ENCODE measurements around the gene EGFL6. TPM values are rescaled to one million over a fixed set of nuclear protein-coding genes. Genes with fewer than 3 reads are reported as not detected.

EGFL6 gene
- total and polyA plus RNA-seq, 3 experiments from 2014 or later: 0.58 to 0.59 TPM; not detected in 1

DNA sequence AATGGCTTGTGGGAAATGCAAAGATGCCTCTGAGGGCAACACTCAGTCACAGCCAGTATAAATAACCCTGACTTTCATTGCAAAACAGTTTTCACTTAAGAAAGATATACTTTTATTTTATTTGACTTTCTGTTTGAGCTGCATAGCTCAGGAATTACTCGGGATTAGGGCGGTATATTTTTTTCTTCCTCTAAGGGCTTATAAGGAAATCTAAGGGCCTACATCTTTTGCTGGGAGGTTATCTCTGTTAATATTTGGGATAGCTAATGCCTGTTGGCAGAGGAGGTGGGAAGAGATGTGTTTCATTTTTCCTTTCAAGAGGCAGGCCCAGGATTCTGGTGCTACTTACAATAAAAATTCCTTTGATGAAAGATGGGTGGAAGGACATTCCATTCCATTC is 28.8 kb upstream of the EGFL6 start:
- H3K9me3 Mint-ChIP-seq: no peaks in the 10 kb centered on the region
- H3K4me3 Mint-ChIP-seq: no peak overlapping the region
- POLR2A ChIA-PET: no interaction called here

DNA sequence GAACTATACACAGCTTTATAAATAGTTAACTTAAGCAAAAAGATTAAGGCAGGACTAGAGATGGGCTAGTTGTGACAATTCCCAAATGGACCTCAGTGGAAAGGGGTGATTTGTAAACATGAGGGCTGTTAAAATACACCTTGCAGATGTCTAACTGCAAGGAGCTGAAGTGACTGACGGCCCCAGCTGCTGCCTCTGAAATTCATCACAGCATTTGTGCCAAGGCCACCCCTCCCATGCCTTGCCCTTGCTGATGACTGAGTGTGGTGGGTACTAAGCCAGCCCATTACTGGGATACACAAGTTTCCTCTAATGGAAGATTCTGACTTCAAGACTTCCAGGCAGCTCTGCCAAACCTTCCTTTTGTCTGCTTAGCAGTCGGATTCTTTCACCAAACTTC is 23.7 kb upstream of the EGFL6 start:
- H3K27me3 Mint-ChIP-seq: peaks cover 8 to 17% of the 10 kb centered on the region in 2 donors
- CTCF ChIA-PET: no interaction called here

More for the DNA sequence above, 28.8 kb upstream of the EGFL6 start:
- Histone ChIP-seq H3K27ac (ENCODE audit: low read depth, low read length) (no peak overlapping the region), H3K9me3 (ENCODE audit: low read length) (no peaks in the 10 kb centered on the region), H3K36me3 (ENCODE audit: insufficient read depth, low read length) (no peaks in the 10 kb centered on the region), H3K27me3 (ENCODE audit: insufficient read depth, low read length, poor library complexity, severe bottlenecking) (no peaks in the 10 kb centered on the region), H3K4me1 (ENCODE audit: insufficient read depth, low read length) (no peaks in the 10 kb centered on the region), H3K4me3 (ENCODE audit: low read length) (no peak overlapping the region)
- H3K36me3 Mint-ChIP-seq: no peaks in the 10 kb centered on the region
- H3K27me3 Mint-ChIP-seq: peaks cover 0 to 14% of the 10 kb centered on the region in 2 donors
- H3K4me1 Mint-ChIP-seq: no peaks in the 10 kb centered on the region
- no peak for DNase-seq
- CTCF ChIA-PET: no interaction called here
- no peak overlapping the region for H3K27ac Mint-ChIP-seq

DNA sequence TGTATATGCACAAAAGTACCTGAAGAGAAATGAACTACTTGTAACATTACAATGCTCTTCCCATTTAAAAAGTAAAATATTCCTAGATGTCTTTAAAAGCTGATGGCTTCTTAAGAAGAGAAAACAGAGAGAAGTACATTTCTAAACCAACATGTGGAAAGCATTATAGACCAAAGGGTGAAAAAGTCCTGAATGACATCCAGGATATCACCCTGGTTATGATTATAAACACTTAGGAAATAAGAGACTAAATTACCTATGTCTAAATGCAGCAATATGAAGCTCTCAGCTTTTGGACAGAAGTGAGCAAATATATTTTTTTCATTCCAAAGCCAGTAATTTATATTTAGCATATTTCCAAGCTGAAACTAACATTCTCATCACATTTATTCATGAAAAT is 21.7 kb upstream of the EGFL6 start:
- no peak overlapping the region for H3K27ac Mint-ChIP-seq
- H3K27me3 Mint-ChIP-seq: peaks cover 12 to 14% of the 10 kb centered on the region in 2 donors
- no peaks in the 10 kb centered on the region for H3K36me3 Mint-ChIP-seq
- no peak overlapping the region for H3K27ac ChIP-seq (ENCODE audit: low read depth, low read length)
- H3K36me3 ChIP-seq (ENCODE audit: insufficient read depth, low read length): no peaks in the 10 kb centered on the region
- no peaks in the 10 kb centered on the region for H3K4me1 ChIP-seq (ENCODE audit: insufficient read depth, low read length)
- no peak overlapping the region for H3K4me3 Mint-ChIP-seq
- H3K9me3 ChIP-seq (ENCODE audit: low read length): no peaks in the 10 kb centered on the region
- no peak overlapping the region for H3K4me3 ChIP-seq (ENCODE audit: low read length)
- no peaks in the 10 kb centered on the region for H3K27me3 ChIP-seq (ENCODE audit: insufficient read depth, low read length, poor library complexity, severe bottlenecking)
- no peaks in the 10 kb centered on the region for H3K4me1 Mint-ChIP-seq
- H3K9me3 Mint-ChIP-seq: no peaks in the 10 kb centered on the region
- POLR2A ChIA-PET: no interaction called here
- no peak for DNase-seq
- CTCF ChIA-PET: no interaction called here

More for the DNA sequence above, 23.7 kb upstream of the EGFL6 start:
- Histone ChIP-seq H3K4me3 (ENCODE audit: low read length) (no peak overlapping the region), H3K27ac (ENCODE audit: low read depth, low read length) (no peak overlapping the region), H3K36me3 (ENCODE audit: insufficient read depth, low read length) (no peaks in the 10 kb centered on the region), H3K9me3 (ENCODE audit: low read length) (no peaks in the 10 kb centered on the region), H3K27me3 (ENCODE audit: insufficient read depth, low read length, poor library complexity, severe bottlenecking) (no peaks in the 10 kb centered on the region), H3K4me1 (ENCODE audit: insufficient read depth, low read length) (no peaks in the 10 kb centered on the region)
- no peak overlapping the region for H3K27ac Mint-ChIP-seq
- no peaks in the 10 kb centered on the region for H3K36me3 Mint-ChIP-seq
- H3K4me3 Mint-ChIP-seq: no peak overlapping the region
- H3K4me1 Mint-ChIP-seq: no peaks in the 10 kb centered on the region
- POLR2A ChIA-PET: no interaction called here
- no peaks in the 10 kb centered on the region for H3K9me3 Mint-ChIP-seq
- no peak for DNase-seq

DNA sequence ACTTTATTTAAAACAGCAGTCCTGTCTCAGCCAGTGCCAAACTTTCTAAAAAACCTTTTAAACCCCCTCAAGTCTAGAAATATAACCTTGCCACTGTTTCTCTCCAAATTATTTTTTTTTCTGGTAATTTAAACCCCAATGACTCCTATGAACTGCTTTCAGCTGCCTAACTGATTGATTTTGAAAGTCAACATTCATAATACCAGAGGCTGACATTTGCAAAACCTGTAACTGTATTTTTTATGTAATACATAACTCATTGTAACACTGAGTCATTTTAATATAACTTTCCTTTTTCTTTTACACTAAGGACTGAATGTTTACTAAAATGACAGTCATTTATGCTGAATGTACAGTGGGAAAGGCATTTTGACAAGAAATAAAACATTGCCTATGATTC is 19.1 kb upstream of the EGFL6 start:
- Histone ChIP-seq H3K27me3 (ENCODE audit: insufficient read depth, low read length, poor library complexity, severe bottlenecking) (no peaks in the 10 kb centered on the region), H3K4me3 (ENCODE audit: low read length) (no peak overlapping the region), H3K9me3 (ENCODE audit: low read length) (no peaks in the 10 kb centered on the region), H3K4me1 (ENCODE audit: insufficient read depth, low read length) (no peaks in the 10 kb centered on the region), H3K36me3 (ENCODE audit: insufficient read depth, low read length) (no peaks in the 10 kb centered on the region), H3K27ac (ENCODE audit: low read depth, low read length) (no peak overlapping the region)
- ChIA-PET CTCF (no interaction called here), POLR2A (no interaction called here)
- H3K4me1 Mint-ChIP-seq: no peaks in the 10 kb centered on the region
- H3K36me3 Mint-ChIP-seq: no peaks in the 10 kb centered on the region
- peaks cover 14 to 16% of the 10 kb centered on the region in 2 donors for H3K27me3 Mint-ChIP-seq
- H3K4me3 Mint-ChIP-seq: no peak overlapping the region
- DNase-seq: no peak
- H3K27ac Mint-ChIP-seq: no peak overlapping the region
- no peaks in the 10 kb centered on the region for H3K9me3 Mint-ChIP-seq

DNA sequence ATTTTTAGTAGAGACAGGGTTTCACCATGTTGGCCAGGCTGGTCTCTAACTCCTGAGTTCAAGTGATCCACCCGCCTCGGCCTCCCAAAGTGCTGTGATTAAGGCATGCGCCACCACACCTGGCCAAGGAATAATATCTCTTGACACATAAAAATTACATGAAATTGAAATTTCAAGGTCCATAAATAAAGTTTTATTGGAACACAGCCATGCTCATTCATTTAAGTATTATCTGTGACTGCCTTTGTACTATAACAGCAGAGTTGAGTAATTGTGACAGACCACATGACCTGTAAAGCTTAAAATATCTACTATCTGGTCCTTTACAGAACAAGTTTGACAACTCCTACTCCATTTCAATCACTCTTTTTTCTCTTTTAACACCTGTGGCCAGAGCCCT is 17.8 kb upstream of the EGFL6 start:
- H3K4me3 ChIP-seq (ENCODE audit: low read length): no peak overlapping the region
- Mint-ChIP-seq H3K9me3 (no peaks in the 10 kb centered on the region), H3K4me3 (no peak overlapping the region), H3K27me3 (peaks cover 21 to 23% of the 10 kb centered on the region in 2 donors), H3K4me1 (no peaks in the 10 kb centered on the region), H3K27ac (no peak overlapping the region), H3K36me3 (no peaks in the 10 kb centered on the region)
- H3K27me3 ChIP-seq (ENCODE audit: insufficient read depth, low read length, poor library complexity, severe bottlenecking): no peaks in the 10 kb centered on the region
- no peak overlapping the region for H3K27ac ChIP-seq (ENCODE audit: low read depth, low read length)
- no peaks in the 10 kb centered on the region for H3K36me3 ChIP-seq (ENCODE audit: insufficient read depth, low read length)
- DNase-seq: no peak
- ChIA-PET POLR2A (no interaction called here), CTCF (no interaction called here)
- H3K9me3 ChIP-seq (ENCODE audit: low read length): no peaks in the 10 kb centered on the region
- H3K4me1 ChIP-seq (ENCODE audit: insufficient read depth, low read length): no peaks in the 10 kb centered on the region

DNA sequence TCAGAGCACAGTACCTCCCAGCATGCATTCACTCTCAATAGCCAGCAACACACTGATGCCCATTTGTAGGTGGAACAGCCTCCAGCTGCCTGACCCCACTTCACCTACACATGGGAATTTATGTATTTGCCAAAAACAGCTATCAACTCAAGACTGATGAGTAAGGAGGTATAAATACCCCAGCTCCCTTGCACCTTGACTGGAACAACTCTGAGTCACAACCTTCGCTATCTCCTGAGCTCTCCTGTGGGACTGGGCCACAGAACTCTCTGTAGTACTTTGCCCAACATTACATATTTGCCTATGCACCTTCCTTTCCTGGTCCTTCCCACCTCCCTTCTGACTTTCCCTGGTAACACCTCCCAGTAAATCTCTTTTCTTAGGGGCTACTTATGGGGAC is 16.5 kb upstream of the EGFL6 start:
- no peak overlapping the region for H3K4me3 ChIP-seq (ENCODE audit: low read length)
- H3K9me3 ChIP-seq (ENCODE audit: low read length): no peaks in the 10 kb centered on the region
- no peaks in the 10 kb centered on the region for H3K36me3 ChIP-seq (ENCODE audit: insufficient read depth, low read length)
- no peaks in the 10 kb centered on the region for H3K27me3 ChIP-seq (ENCODE audit: insufficient read depth, low read length, poor library complexity, severe bottlenecking)
- peak overlapping the region in 1 of 8 donors; percentile 9 for H3K27ac Mint-ChIP-seq
- H3K36me3 Mint-ChIP-seq: no peaks in the 10 kb centered on the region
- POLR2A ChIA-PET: no interaction called here
- H3K4me1 Mint-ChIP-seq: no peaks in the 10 kb centered on the region
- H3K4me3 Mint-ChIP-seq: no peak overlapping the region
- H3K27ac ChIP-seq (ENCODE audit: low read depth, low read length): no peak overlapping the region
- H3K27me3 Mint-ChIP-seq: peaks cover 21 to 25% of the 10 kb centered on the region in 2 donors
- CTCF ChIA-PET: no interaction called here
- no peaks in the 10 kb centered on the region for H3K4me1 ChIP-seq (ENCODE audit: insufficient read depth, low read length)
- no peak for DNase-seq
- H3K9me3 Mint-ChIP-seq: no peaks in the 10 kb centered on the region

DNA sequence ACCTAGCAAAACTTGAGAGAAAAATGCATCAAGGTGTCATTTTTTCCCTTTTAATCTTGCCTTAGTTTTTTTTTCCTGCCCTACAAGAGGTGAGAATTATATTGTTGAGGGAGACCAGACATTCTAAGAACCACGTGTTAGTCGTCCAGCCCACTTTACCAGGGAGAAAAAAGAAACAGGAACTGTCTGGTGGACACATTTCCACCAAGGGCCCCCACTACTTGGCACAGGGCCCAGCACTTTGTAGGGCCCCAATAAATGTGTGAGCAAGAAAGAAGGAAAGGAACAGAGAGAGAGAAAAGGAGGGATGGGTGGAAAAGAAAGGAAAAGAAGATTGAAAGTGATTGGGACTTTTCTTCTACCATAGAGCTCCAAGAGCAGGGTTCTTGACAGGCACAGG is 3.9 kb upstream of the EGFL6 start:
- H3K27ac ChIP-seq (ENCODE audit: low read depth, low read length): no peak overlapping the region
- no peak for DNase-seq
- H3K9me3 ChIP-seq (ENCODE audit: low read length): no peaks in the 10 kb centered on the region
- CTCF ChIA-PET: no interaction called here
- no peak overlapping the region for H3K4me3 Mint-ChIP-seq
- no peaks in the 10 kb centered on the region for H3K36me3 ChIP-seq (ENCODE audit: insufficient read depth, low read length)
- H3K4me1 Mint-ChIP-seq: peaks cover 0 to 10% (median 5%) of the 10 kb centered on the region in 3 donors
- H3K27me3 Mint-ChIP-seq: peaks cover 28 to 33% of the 10 kb centered on the region in 2 donors
- no peaks in the 10 kb centered on the region for H3K36me3 Mint-ChIP-seq
- peaks cover 4% of the 10 kb centered on the region for H3K27me3 ChIP-seq (ENCODE audit: insufficient read depth, low read length, poor library complexity, severe bottlenecking)
- POLR2A ChIA-PET: no interaction called here
- no peak overlapping the region for H3K4me3 ChIP-seq (ENCODE audit: low read length)
- no peaks in the 10 kb centered on the region for H3K4me1 ChIP-seq (ENCODE audit: insufficient read depth, low read length)
- H3K9me3 Mint-ChIP-seq: peaks cover 0 to 2% (median 0%) of the 10 kb centered on the region in 5 donors
- H3K27ac Mint-ChIP-seq: no peak overlapping the region

DNA sequence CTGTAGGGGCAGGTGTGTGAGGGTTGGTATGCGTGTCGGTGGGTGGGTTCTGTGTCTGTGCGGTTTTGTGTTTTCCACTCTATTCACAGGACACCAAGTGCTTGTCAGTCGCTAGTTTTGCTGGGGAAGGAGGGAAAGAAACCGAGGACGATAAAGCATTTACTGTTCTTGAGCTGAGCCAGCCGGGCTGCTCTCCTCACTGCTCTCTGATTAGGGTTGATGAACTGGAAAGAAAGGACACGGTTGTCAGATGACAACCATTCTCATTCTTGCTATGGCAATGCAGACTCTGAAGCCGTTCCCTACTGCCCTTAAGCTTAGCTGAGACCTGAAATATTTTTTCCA is 832 bp downstream of the EGFL6 start:
- Mint-ChIP-seq H3K27ac (peak overlapping the region in 1 of 8 donors; percentile 80), H3K4me3 (peak overlapping the region in 5 of 7 donors; percentile 17 to 75 (median 53))
- POLR2A ChIA-PET: no interaction called here

DNA sequence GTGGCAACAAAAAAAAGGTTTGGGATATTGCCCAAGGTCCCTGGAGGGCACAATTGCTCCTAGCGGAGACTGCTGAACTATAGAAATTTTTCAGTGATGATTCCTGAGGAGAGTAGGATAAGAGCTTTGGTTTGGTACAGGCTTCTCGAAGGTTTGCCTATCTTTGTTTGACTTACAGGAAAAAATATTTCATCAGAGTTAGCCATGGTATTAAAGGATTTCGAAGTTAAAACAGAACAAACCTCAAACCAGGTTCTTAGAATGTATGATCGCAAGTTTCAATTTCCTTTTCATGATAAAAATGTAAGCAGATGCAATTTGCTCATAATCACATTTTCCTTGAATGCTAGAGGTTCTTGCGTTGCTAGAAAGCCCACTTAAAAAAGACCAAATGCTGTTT is 1.7 kb downstream of the EGFL6 start:
- Histone ChIP-seq H3K4me1 (ENCODE audit: insufficient read depth, low read length) (no peaks in the 10 kb centered on the region), H3K27me3 (ENCODE audit: insufficient read depth, low read length, poor library complexity, severe bottlenecking) (peaks cover 4% of the 10 kb centered on the region), H3K36me3 (ENCODE audit: insufficient read depth, low read length) (no peaks in the 10 kb centered on the region), H3K9me3 (ENCODE audit: low read length) (no peaks in the 10 kb centered on the region), H3K27ac (ENCODE audit: low read depth, low read length) (no peak overlapping the region), H3K4me3 (ENCODE audit: low read length) (no peak overlapping the region)
- Mint-ChIP-seq H3K9me3 (peaks cover 0 to 2% (median 0%) of the 10 kb centered on the region in 5 donors), H3K27ac (no peak overlapping the region), H3K27me3 (peaks cover 24 to 40% of the 10 kb centered on the region in 2 donors), H3K4me1 (peaks cover 0 to 10% (median 5%) of the 10 kb centered on the region in 3 donors), H3K4me3 (no peak overlapping the region), H3K36me3 (no peaks in the 10 kb centered on the region)
- POLR2A ChIA-PET: no interaction called here
- CTCF ChIA-PET: no interaction called here
- DNase-seq: no peak

More for the DNA sequence above, 832 bp downstream of the EGFL6 start:
- H3K36me3 ChIP-seq (ENCODE audit: insufficient read depth, low read length): no peaks in the 10 kb centered on the region
- H3K9me3 ChIP-seq (ENCODE audit: low read length): no peaks in the 10 kb centered on the region
- H3K4me1 Mint-ChIP-seq: peaks cover 0 to 10% (median 5%) of the 10 kb centered on the region in 3 donors
- DNase-seq: no peak
- H3K27me3 ChIP-seq (ENCODE audit: insufficient read depth, low read length, poor library complexity, severe bottlenecking): peaks cover 4% of the 10 kb centered on the region
- H3K9me3 Mint-ChIP-seq: no peaks in the 10 kb centered on the region
- no peaks in the 10 kb centered on the region for H3K4me1 ChIP-seq (ENCODE audit: insufficient read depth, low read length)
- CTCF ChIA-PET: no interaction called here
- H3K36me3 Mint-ChIP-seq: no peaks in the 10 kb centered on the region
- peaks cover 24 to 39% of the 10 kb centered on the region in 2 donors for H3K27me3 Mint-ChIP-seq
- no peak overlapping the region for H3K27ac ChIP-seq (ENCODE audit: low read depth, low read length)
- H3K4me3 ChIP-seq (ENCODE audit: low read length): no peak overlapping the region
